ENCODE data around the gene MIS18BP1.
"Not testable (repeated sequence)": the region's sequence is repeated elsewhere in the genome, so short reads cannot be mapped to it uniquely, and the experiment has no call there.

The MIS18BP1 gene

DNA sequence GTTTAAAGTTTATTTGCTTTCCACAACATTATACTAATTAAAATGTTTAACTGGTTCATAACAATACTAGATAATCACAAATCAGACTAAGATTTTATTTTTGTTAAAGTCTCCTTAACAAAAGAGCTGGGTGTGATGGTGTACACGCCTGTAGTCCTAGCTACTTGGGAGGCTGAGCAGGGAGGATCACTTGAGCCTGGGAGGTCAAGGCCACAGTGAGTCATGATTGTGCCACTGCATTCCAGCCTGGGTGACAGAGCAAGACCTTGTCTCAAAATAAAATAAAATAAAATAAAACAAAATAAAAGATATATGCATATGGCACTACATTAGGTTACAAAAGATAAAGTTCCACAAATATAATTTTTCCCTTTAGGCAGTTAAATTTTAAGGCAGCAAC is 5.6 kb downstream of the MIS18BP1 start:
- FAIRE-seq, result no peak
- no peak for DNase-seq (ENCODE audit: extremely low spot score, insufficient read length, low read depth)

DNA sequence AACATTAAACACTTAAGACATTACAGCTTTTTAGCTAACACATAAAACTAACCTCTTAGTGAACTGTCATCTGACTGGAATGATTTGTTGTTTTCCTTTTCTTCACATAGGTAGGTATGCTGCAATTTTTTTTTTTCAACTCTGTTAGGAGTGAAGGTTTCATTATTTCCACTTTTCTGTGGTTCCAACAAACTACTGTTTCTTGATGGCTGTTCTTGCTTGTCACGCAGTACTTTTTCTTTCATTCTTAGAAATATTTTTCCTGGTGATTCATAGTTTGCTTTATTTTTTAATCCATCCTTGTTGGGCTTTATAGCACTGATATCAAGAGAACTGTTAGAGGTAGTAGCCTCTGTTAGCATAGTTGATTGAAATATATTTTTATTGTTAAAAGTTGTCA is 6.3 kb downstream of the MIS18BP1 start:
- DNase-seq (ENCODE audit: extremely low spot score, insufficient read length, low read depth) (no peak), FAIRE-seq (peak; percentile 18)

DNA sequence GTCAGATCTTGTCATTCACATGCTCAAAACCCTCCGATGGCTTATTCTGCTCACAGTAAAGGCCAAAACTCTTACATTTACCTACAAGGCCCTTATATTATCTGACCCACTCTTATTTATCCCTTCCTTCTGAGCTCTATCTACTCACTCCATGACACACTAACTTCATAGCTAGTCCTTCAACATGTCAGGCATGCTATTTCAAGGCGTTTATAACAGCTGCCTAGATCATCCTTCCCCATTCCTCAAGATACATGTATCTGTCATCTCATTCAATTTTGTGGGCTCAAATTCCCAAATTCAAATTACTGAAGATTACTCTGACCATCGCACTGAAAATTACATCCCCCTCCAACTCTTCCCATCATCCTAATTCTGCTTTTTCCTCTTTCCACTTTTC is 6.9 kb downstream of the MIS18BP1 start:
- no peak for FAIRE-seq

DNA sequence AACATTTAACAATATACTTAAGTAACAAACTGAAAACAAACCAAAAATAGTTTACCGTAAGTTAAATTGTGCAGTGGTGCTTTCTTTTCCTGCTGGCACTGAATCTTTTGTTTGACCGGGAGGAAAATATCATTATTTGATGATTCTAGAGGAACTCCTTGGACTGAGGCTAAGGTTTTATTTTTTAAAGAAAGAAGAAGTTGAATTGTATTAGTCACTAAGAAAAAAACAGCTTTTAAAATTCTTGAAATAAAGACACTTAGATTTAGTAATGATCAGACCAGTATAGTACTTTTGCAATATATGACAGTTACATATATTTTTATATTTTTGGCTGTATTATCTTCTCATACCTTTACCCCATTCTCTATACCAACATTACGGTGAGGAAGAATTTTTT is 10.3 kb downstream of the MIS18BP1 start:
- no peak for FAIRE-seq
- DNase-seq (ENCODE audit: extremely low spot score, insufficient read length, low read depth), result no peak

More for the DNA sequence above, 6.9 kb downstream of the MIS18BP1 start:
- DNase-seq (ENCODE audit: extremely low spot score, insufficient read length, low read depth), result no peak

DNA sequence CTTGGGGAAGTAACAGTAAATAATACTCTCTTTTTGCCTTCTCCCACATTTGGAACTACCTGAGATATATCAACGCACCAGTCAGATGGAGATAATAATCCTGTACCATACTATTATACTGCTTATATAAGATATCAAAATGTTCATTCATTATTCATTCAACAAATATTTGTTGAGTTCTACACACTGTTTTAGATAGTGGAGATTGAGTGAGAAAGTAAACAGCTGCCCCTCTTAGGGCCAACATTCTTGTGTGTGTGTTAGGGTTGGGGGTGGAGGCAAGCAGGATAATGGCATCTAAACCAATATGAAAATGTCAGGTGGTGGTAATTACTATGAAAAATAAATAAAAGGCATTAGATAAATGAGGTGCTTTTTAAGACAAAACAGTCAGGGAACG is 14.0 kb downstream of the MIS18BP1 start:
- DNase-seq (ENCODE audit: extremely low spot score, insufficient read length, low read depth) (no peak), FAIRE-seq (no peak)

DNA sequence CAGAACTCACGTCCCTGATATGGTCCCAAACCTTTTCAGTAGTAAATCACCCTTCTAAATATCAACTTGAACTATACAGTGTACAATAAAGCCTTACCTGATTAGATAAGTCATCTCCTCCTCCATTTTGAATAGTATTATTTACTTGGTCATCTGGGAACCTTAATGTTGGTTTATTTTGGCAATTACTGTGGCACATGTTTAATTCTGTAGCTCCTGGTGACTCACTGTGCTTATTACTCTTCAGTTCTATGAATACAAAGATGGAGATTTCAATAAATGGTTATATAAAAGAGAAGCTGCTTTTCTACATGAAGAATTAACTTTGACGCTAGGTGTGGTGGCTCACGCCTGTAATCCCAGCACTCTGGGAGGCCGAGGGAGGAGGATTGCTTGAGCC is 25.4 kb downstream of the MIS18BP1 start:
- FAIRE-seq (no peak), DNase-seq (ENCODE audit: extremely low spot score, insufficient read length, low read depth) (no peak)

DNA sequence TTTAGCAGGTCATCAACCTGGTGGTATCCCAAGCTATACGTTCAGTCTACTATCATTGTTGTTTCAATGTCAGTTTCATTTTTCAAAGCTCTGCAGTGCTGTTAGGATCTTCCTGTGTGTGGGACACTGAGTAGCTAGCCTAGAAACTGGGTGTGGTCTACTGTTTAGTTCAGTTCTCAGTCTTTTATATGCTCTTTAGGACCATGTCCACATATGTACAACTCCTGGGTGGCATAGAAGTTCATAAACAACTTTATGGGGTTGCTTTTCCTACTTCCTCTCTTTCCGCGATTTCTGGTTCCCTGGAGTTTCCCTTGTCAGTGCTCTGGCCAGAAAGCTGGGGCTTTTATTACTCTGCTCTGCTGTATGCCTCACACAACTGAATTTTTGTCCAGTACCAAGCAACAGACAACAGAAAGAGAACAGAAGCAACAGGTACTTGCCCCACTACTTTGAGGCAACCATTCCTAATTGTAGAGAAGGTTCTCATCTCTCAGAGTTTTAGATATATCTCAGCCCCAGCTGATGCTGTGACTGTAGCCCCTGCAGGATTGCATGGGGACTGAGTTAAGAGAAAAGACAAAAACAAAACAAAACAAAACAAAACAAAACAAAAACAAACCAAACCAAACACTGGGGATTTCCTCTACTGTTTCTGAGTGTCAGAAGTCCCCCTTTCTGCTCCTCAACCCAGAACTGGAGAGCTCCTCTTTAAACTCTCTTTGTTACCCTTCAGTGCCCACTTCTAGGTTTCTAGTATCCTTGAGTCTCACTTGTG is 30.3 kb downstream of the MIS18BP1 start:
- DNase-seq (ENCODE audit: extremely low spot score, insufficient read length, low read depth) (no peak), FAIRE-seq (peak; percentile 45)

DNA sequence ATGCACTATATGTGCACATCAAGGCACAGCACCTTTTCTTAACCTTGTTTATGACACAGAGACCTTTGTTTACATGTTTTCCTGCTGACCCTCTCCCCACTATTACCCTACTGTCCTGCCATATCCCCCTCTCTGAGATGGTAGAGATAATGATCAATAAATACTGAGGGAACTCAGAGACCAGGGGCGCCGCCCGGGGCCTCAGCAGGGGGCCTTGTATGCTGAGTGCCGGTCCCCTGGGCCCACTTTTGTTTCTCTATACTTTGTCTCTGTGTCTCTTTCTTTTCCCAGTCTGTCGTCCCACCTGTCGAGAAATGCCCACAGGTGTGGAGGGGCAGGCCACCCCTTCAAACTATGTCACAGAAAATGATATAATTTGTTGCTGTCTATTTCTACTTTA is 38.7 kb downstream of the MIS18BP1 start:
- FAIRE-seq; DNase-seq (ENCODE audit: extremely low spot score, insufficient read length, low read depth): not testable (repeated sequence)

DNA sequence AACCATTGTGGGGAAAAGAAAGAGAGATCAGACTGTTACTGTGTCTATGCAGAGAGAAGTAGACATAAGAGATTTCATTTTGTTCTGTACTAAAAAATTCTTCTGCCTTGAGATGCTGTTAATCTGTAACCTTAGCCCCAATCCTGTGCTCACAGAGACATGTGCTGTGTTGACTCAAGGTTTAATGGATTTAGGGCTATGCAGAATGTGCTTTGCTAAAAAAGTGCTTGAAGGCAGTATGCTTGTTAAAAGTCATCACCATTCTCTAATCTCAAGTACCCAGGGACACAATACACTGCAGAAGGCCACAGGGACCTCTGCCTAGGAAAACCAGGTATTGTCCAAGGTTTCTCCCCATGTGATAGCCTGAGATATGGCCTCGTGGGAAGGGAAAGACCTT is 39.3 kb downstream of the MIS18BP1 start:
- not testable (repeated sequence) for FAIRE-seq; DNase-seq (ENCODE audit: extremely low spot score, insufficient read length, low read depth)

DNA sequence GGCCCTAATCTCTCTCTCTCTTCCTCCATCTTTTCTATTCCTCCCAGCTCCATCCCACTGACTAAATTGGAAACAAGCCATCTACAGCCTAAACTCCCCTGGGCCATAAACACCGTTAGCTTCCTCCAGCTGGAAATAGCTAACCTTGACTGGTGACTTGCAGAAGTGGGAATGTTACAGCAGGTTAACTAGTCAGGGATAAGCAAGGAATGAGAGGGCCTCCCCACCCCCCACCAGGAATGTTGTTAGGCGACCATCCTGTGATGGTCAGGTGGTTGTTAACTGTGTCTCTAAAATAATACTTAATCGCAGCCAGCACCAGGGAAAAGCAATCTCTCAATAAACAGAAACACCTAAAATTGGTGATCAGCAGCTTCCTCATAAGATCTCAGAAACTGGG is 40.8 kb downstream of the MIS18BP1 start:
- no peak for FAIRE-seq
- no peak for DNase-seq (ENCODE audit: extremely low spot score, insufficient read length, low read depth)

DNA sequence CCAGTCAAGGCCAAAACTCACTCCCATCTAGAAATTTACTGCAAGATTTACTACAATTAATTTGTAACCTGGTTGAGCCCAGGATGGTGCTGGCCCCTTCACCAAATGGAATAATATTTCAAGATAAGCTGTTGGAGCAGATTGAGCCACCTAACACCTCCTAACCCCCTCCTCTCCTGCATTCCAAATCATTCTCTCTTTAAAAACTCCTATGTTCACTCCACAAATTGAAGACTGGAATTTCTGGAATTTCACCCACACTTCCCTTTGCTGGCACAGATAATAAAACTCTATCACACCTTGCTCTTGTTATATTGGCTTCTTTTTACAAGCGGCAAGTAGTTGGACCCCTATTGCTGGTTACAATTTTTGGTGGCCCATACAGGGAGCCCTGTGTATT is 41.7 kb downstream of the MIS18BP1 start:
- FAIRE-seq (no peak), DNase-seq (ENCODE audit: extremely low spot score, insufficient read length, low read depth) (no peak)

DNA sequence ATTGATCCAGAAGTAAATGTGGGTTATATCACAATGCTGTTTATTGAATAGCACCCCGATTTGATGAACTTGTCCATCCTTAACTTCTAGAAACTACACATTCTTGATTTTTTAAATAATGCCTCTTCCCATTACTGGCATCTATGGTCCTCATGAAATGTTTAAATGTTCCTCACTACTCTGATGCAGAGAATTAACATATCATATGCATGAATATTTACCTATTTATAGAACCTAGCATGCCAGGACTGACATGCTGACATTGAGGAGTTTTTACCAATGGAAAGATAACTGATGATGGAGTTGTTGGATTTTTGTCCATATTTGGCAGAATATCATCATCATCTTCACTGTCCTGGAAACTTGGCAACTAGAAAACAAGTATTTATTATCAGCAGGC is 42.8 kb downstream of the MIS18BP1 start:
- DNase-seq (ENCODE audit: extremely low spot score, insufficient read length, low read depth), result no peak
- no peak for FAIRE-seq

DNA sequence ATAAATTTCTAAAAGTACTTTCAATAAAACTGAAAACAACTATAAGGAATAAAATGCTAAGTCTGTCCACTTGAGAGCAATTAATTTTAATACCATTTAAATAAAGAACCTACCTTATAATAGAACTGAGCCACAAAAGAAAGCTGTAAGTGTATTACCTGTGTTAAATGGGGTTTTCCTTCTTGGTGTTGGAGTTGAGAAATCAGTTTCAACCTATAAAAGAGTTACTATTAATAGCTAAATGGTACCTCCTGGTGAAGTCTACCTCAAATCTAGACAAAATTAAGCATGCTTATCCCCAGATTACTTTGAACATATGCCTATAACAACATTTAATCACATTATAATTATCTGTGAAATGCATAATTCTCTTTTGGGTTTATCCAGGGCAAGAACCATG is 48.8 kb downstream of the MIS18BP1 start:
- no peak for FAIRE-seq
- DNase-seq (ENCODE audit: extremely low spot score, insufficient read length, low read depth), result no peak

DNA sequence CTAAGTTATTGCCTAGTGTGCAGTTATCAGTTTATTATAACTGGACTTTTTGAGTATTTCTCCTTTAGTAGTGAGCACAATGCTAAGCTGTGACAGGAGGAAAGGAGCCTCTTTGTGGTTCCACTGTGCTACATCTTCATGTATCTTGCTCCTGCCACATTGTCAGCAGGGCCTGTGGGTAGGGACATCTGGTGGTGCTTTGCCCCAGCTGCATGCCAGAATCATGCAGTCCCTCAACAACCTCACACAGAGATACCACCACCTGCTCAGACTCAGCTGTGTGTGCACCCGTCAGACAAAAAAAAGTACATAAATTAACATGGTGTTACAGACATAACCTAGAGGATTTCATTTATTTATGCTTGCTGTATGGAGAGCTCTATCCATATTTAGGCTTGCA is 51.1 kb downstream of the MIS18BP1 start:
- DNase-seq (ENCODE audit: extremely low spot score, insufficient read length, low read depth) (no peak), FAIRE-seq (no peak)

DNA sequence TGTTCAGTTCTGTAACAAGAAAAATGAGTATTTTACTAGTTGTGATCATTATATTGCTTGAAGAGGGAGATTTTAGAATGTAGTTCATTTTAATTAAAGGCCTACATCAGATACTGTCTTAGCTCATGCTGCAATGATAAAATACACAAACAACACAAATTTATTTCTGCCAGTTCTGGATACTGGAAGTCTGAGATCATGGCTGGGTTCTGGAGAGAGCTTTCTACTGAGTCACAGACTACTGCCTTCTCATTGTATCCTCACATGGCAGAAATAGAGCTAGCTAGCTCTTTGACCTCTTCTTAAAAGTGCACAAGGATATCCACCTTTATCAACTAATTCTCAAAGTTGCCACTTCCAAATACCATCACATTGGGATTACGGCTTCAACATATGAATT is 53.8 kb downstream of the MIS18BP1 start:
- FAIRE-seq (no peak), DNase-seq (ENCODE audit: extremely low spot score, insufficient read length, low read depth) (no peak)

DNA sequence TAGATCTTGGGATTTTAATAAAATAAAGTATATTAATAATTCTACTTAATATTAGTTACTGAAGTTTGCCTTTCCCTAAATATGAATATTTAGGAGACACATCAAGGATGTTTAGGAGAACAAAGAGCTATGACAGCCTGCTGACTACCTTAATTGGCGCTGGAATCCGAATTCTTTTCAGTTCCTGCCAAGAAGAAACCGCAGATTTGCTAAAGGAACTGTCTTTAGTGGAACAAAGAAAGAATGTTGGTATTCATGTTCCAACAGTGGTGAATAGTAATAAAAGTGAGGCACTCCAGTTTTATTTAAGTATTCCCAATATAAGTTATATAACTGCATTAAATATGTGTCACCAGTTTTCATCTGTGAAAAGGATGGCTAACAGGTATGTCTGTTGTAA is 54.5 kb downstream of the MIS18BP1 start:
- DNase-seq (ENCODE audit: extremely low spot score, insufficient read length, low read depth), result no peak
- FAIRE-seq, result no peak

DNA sequence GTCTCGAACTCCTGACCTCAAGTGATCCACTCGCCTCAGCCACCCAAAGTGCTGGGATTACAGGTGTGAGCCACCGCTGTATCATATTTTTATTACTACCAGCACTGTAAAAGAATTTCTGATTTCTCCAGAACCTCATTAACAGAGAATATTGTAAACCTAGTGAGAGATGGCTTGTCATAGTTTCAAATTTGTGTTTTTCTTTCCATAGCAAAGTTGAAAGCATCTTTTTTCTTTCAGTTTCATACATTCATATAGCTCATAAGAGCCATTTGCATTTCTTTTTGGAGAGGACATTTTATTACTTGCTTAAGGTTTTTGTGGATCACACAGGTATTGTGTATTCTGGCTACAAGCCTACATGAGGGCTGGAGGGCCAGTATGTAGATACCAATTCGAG is 58.0 kb downstream of the MIS18BP1 start:
- DNase-seq (ENCODE audit: extremely low spot score, insufficient read length, low read depth) (no peak), FAIRE-seq (no peak)

DNA sequence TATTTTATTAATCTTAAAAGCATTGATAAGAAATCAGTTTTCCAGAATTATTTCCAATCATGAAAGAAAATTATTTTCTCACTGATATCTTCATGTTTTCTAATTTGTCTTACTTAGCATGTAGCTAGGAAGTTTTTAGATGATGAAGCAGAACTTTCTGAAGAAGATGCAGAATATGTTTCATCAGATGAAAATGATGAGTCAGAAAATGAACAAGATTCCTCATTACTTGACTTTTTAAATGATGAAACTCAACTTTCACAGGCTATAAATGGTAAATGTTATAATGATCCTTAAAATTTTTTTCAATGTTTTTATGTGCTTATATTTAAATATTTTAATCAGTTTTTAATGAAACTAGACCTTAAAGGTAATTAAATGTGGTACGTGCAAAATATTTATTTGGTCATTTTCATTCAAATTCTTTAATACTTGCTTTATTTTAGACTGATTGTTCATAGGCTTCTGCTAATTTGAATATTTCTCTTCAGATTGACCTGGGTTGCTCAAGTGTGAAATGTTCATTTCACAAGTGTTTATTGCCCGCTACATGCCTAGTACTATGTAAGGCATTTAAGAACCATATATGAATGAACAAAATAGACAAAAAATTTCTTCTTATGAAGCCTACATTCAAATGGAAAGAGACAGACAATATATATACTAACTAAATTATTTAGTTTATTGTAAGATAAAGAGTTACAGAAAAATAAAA is 67.7 kb downstream of the MIS18BP1 start:
- FAIRE-seq, result no peak
- DNase-seq (ENCODE audit: extremely low spot score, insufficient read length, low read depth), result no peak

DNA sequence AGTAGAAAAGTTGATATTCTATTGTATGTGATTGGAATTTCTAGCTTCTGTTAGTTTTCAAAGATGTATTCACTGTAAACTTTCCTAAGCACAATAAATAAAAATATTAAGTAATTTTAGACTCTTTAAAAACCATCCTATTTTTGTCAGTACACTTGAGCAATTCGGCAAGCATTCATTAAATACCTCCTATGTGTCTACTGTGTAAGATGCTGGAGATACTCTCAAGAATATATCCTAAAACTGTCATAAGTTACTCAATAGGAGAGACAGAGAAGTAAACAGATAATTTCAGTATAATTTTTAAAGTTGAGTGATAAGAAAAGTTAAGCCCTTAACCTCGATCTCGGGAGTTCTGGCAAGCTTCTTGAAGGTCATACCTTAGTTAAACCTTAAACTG is 71.2 kb downstream of the MIS18BP1 start:
- no peak for DNase-seq (ENCODE audit: extremely low spot score, insufficient read length, low read depth)
- no peak for FAIRE-seq

DNA sequence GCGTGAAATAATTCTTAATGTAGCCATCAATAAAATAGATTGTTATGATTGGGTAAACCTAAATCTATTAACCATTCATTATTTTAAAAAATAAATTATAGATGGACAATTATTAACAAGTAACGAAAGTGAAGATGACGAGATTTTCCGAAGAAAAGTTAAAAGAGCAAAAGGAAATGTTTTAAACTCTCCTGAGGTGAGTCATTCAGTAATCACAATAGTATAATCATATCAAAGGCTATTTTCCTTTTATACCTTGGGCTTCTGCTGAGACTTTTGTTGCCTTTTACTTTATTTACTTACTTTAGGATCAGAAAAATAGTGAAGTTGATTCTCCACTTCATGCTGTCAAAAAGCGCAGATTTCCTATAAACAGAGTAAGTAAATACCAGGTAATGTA is 71.7 kb downstream of the MIS18BP1 start:
- DNase-seq (ENCODE audit: extremely low spot score, insufficient read length, low read depth) (no peak), FAIRE-seq (no peak)

DNA sequence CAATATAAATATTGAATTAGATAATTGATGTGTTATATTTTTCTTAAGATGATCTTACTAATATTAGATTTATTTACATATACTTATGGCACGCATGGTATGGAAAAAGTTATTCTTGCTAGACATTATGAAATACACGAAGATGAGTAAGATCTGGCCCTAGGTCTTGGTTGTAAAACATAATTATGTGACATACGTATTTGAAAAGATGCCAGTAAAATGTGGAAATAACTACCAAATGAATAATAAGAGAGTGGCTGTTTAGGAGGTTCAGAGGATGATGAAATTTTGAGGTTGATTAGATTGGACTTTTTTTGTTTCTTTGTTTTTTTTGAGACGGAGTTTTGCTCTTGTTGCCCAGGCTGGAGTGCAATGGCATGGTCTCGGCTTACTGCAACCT is 75.9 kb downstream of the MIS18BP1 start:
- FAIRE-seq (no peak), DNase-seq (ENCODE audit: extremely low spot score, insufficient read length, low read depth) (no peak)

DNA sequence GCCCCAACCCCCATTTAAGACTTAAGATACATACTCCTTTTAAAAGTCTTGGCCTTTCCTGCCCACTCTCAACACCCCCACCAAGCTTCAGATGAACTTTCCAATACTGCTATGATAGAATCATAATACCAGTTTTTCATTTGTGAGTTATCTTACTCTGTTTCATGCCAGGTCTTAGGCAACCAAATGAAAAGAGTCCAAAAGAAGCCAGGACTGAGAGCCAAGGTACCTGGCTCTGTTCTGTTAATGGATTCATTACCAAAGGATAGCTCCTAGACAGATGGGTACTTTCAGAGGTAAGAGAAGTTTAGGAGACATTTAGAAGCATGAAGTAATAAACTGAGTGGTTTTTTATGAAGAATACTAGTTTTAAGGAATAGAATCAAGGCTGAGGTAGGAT is 83.1 kb downstream of the MIS18BP1 start:
- FAIRE-seq (no peak), DNase-seq (ENCODE audit: extremely low spot score, insufficient read length, low read depth) (no peak)
